Activated naive CD8-positive, alpha-beta T cell (primary cell): ENCODE measurements around the gene EIF4A3.
"Not testable (repeated sequence)": the region's sequence is repeated elsewhere in the genome, so short reads cannot be mapped to it uniquely, and the experiment has no call there.

Experiments
- H3K27ac Mint-ChIP-seq: one replicate; pipeline ENCODE4 v1.8.0; 2021; ENCODE audit warnings: mixed read lengths
- H3K27me3 Mint-ChIP-seq: one replicate; pipeline ENCODE4 v1.8.0; 2021; ENCODE audit warnings: mixed read lengths
- H3K36me3 Mint-ChIP-seq: one replicate; pipeline ENCODE4 v1.8.0; 2021; ENCODE audit warnings: mixed read lengths
- H3K4me1 Mint-ChIP-seq: one replicate; pipeline ENCODE4 v1.8.0; 2021; ENCODE audit warnings: low read depth, mixed read lengths
- H3K4me3 Mint-ChIP-seq: one replicate; pipeline ENCODE4 v1.8.0; 2021; ENCODE audit warnings: mild to moderate bottlenecking, mixed read lengths
- H3K9me3 Mint-ChIP-seq: one replicate; pipeline ENCODE4 v1.8.0; 2021; ENCODE audit warnings: low read depth, mixed read lengths

Gene EIF4A3

GRCh38 chr17:80158846-80159245 lies 11.9 kb upstream of the EIF4A3 start:
- peaks cover 2% of the 10 kb centered on the region for H3K36me3 Mint-ChIP-seq

GRCh38 chr17:80155600-80155999 lies 8.7 kb upstream of the EIF4A3 start:
- H3K36me3 Mint-ChIP-seq, H3K27ac Mint-ChIP-seq, H3K27me3 Mint-ChIP-seq, H3K4me1 Mint-ChIP-seq, H3K9me3 Mint-ChIP-seq, H3K4me3 Mint-ChIP-seq: not testable (repeated sequence)

More at GRCh38 chr17:80158846-80159245, 11.9 kb upstream of the EIF4A3 start:
- H3K27ac Mint-ChIP-seq: no peak overlapping the region
- no peaks in the 10 kb centered on the region for H3K9me3 Mint-ChIP-seq
- no peak overlapping the region for H3K4me3 Mint-ChIP-seq
- H3K4me1 Mint-ChIP-seq: no peaks in the 10 kb centered on the region
- H3K27me3 Mint-ChIP-seq: no peaks in the 10 kb centered on the region

GRCh38 chr17:80154166-80154565 lies 7.2 kb upstream of the EIF4A3 start:
- Mint-ChIP-seq H3K36me3 (peaks cover 2% of the 10 kb centered on the region), H3K4me3 (no peak overlapping the region), H3K27me3 (no peaks in the 10 kb centered on the region), H3K27ac (no peak overlapping the region), H3K4me1 (peaks cover 7% of the 10 kb centered on the region), H3K9me3 (no peaks in the 10 kb centered on the region)

- no peak overlapping the region for H3K4me3 Mint-ChIP-seq
- H3K27me3 Mint-ChIP-seq: no peaks in the 10 kb centered on the region
- no peak overlapping the region for H3K27ac Mint-ChIP-seq
- peaks cover 12% of the 10 kb centered on the region for H3K4me1 Mint-ChIP-seq
- H3K36me3 Mint-ChIP-seq: peaks cover 2% of the 10 kb centered on the region
- H3K9me3 Mint-ChIP-seq: no peaks in the 10 kb centered on the region
Measured at GRCh38 chr17:80153004-80153403, 6.1 kb upstream of the EIF4A3 start.

GRCh38 chr17:80152081-80152702 lies 5.3 kb upstream of the EIF4A3 start:
- Mint-ChIP-seq H3K9me3 (no peaks in the 10 kb centered on the region), H3K36me3 (peaks cover 2% of the 10 kb centered on the region), H3K4me3 (no peak overlapping the region), H3K4me1 (peaks cover 14% of the 10 kb centered on the region), H3K27ac (no peak overlapping the region), H3K27me3 (no peaks in the 10 kb centered on the region)

- H3K36me3 Mint-ChIP-seq: no peaks in the 10 kb centered on the region
- H3K9me3 Mint-ChIP-seq: no peaks in the 10 kb centered on the region
- H3K4me3 Mint-ChIP-seq: no peak overlapping the region
- no peaks in the 10 kb centered on the region for H3K27me3 Mint-ChIP-seq
- peaks cover 14% of the 10 kb centered on the region for H3K4me1 Mint-ChIP-seq
- H3K27ac Mint-ChIP-seq: no peak overlapping the region
Measured at GRCh38 chr17:80151333-80151732, 4.4 kb upstream of the EIF4A3 start.

- Mint-ChIP-seq H3K4me3 (peak overlapping the region; percentile 99), H3K4me1 (peaks cover 34% of the 10 kb centered on the region)
Measured at GRCh38 chr17:80146121-80147034, 550 bp downstream of the EIF4A3 start.

GRCh38 chr17:80145076-80146075 lies 1.6 kb downstream of the EIF4A3 start:
- Mint-ChIP-seq H3K27me3 (no peaks in the 10 kb centered on the region), H3K36me3 (peaks cover 8% of the 10 kb centered on the region), H3K4me1 (peaks cover 34% of the 10 kb centered on the region), H3K27ac (peak overlapping the region; percentile 81), H3K9me3 (no peaks in the 10 kb centered on the region), H3K4me3 (peak overlapping the region; percentile 99)

More at GRCh38 chr17:80146121-80147034, 550 bp downstream of the EIF4A3 start:
- H3K27ac Mint-ChIP-seq: peak overlapping the region; percentile 96
- no peaks in the 10 kb centered on the region for H3K27me3 Mint-ChIP-seq
- peaks cover 8% of the 10 kb centered on the region for H3K36me3 Mint-ChIP-seq
- H3K9me3 Mint-ChIP-seq: no peaks in the 10 kb centered on the region

GRCh38 chr17:80142929-80143328 lies 4.0 kb downstream of the EIF4A3 start:
- H3K9me3 Mint-ChIP-seq: no peaks in the 10 kb centered on the region
- peaks cover 10% of the 10 kb centered on the region for H3K36me3 Mint-ChIP-seq
- H3K27me3 Mint-ChIP-seq: no peaks in the 10 kb centered on the region
- H3K4me3 Mint-ChIP-seq: no peak overlapping the region
- H3K4me1 Mint-ChIP-seq: peaks cover 28% of the 10 kb centered on the region
- H3K27ac Mint-ChIP-seq: no peak overlapping the region

- H3K27me3 Mint-ChIP-seq: no peaks in the 10 kb centered on the region
- H3K27ac Mint-ChIP-seq: no peak overlapping the region
- H3K36me3 Mint-ChIP-seq: peaks cover 10% of the 10 kb centered on the region
- no peaks in the 10 kb centered on the region for H3K9me3 Mint-ChIP-seq
- no peak overlapping the region for H3K4me3 Mint-ChIP-seq
- H3K4me1 Mint-ChIP-seq: peaks cover 27% of the 10 kb centered on the region
Measured at GRCh38 chr17:80141463-80142165, 5.3 kb downstream of the EIF4A3 start.

GRCh38 chr17:80138856-80139426 lies 8.0 kb downstream of the EIF4A3 start:
- H3K4me3 Mint-ChIP-seq: no peak overlapping the region
- H3K27ac Mint-ChIP-seq: no peak overlapping the region
- no peaks in the 10 kb centered on the region for H3K9me3 Mint-ChIP-seq

GRCh38 chr17:80137131-80137530 lies 9.8 kb downstream of the EIF4A3 start:
- Mint-ChIP-seq H3K9me3 (no peaks in the 10 kb centered on the region), H3K27me3 (no peaks in the 10 kb centered on the region), H3K4me1 (no peaks in the 10 kb centered on the region), H3K4me3 (no peak overlapping the region), H3K36me3 (peaks cover 3% of the 10 kb centered on the region), H3K27ac (no peak overlapping the region)

More at GRCh38 chr17:80138856-80139426, 8.0 kb downstream of the EIF4A3 start:
- H3K4me1 Mint-ChIP-seq: peaks cover 3% of the 10 kb centered on the region
- no peaks in the 10 kb centered on the region for H3K27me3 Mint-ChIP-seq
- H3K36me3 Mint-ChIP-seq: peaks cover 3% of the 10 kb centered on the region

GRCh38 chr17:80133626-80133970 lies 13.3 kb downstream of the EIF4A3 start:
- no peak overlapping the region for H3K4me3 Mint-ChIP-seq
- no peaks in the 10 kb centered on the region for H3K4me1 Mint-ChIP-seq
- peak overlapping the region; percentile 9 for H3K27ac Mint-ChIP-seq
- no peaks in the 10 kb centered on the region for H3K9me3 Mint-ChIP-seq
- H3K36me3 Mint-ChIP-seq: no peaks in the 10 kb centered on the region
- no peaks in the 10 kb centered on the region for H3K27me3 Mint-ChIP-seq
